Activated CD4-positive, alpha-beta T cell treated with anti-CD3 and anti-CD28 coated beads, Interleukin-2, amount 50 U/mL, for 48 hours (primary cell): Measurements from ENCODE around the gene CD79A.

Experiments
- DNase-seq, 2 experiments: peaks; one replicate each; pipeline ENCODE4 v3.0.0-alpha.2; 2020

The CD79A gene

GRCh38 chr19:41876847-41877832, at the start of gene CD79A:
CD79A (plus strand) TSS chr19:41877279; CDS start chr19:41877305, 26 bp downstream.
- peak in 1 of 2 experiments; percentile 30 for DNase-seq

DNA sequence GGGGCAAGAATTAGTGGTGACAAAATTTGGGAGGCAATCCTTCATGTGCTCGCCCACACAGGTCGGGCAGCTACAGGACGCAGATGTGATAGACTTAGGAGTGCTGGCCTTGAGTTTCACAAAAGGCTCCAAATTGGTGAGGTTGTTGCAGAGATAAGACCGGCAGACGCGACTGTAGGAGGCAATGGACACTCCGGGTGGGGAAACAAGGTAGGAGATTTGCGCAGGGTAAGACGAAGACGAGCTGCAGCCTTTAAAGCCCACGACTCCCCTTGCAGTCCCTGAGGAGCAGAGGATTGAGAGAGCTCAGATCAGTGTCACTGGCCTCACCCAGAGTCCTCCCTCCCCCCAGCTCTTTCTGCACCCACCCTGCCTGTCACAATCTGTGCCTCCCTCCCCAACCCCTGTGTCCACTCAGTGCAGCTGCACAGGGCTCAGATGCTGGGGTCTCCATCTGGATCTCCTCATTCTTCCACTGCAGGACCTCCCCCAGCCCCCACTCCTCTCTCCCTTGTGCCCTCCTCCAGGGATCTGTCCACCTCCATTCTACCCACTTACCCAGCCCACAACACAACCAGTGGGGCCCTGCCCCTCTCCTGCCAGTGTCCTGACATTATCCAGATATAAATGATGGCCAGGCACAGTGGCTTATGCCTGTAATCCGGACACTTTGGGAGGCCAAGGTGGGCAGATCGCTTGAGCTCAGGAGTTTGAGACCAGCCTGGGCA, 38.9 kb upstream of the CD79A start:
- no peak for DNase-seq

GRCh38 chr19:41839211-41839610, 37.9 kb upstream of the CD79A start:
- no peak for DNase-seq

GRCh38 chr19:41843371-41843770, 33.7 kb upstream of the CD79A start:
- DNase-seq, result no peak

- no peak for DNase-seq
Observed at GRCh38 chr19:41844601-41845000, 32.5 kb upstream of the CD79A start, which contains the start of gene LYPD4. LYPD4 (minus strand) TSS chr19:41844683; CDS start chr19:41839285, 5,398 bp downstream.

GRCh38 chr19:41845001-41845050, 32.3 kb upstream of the CD79A start, which contains the start of gene DMRTC2:
DMRTC2 (plus strand) TSS chr19:41845042; CDS start chr19:41847429, 2,387 bp downstream.
- DNase-seq, result no peak

- no peak for DNase-seq
Observed at GRCh38 chr19:41845051-41845590, 32.0 kb upstream of the CD79A start.

DNA sequence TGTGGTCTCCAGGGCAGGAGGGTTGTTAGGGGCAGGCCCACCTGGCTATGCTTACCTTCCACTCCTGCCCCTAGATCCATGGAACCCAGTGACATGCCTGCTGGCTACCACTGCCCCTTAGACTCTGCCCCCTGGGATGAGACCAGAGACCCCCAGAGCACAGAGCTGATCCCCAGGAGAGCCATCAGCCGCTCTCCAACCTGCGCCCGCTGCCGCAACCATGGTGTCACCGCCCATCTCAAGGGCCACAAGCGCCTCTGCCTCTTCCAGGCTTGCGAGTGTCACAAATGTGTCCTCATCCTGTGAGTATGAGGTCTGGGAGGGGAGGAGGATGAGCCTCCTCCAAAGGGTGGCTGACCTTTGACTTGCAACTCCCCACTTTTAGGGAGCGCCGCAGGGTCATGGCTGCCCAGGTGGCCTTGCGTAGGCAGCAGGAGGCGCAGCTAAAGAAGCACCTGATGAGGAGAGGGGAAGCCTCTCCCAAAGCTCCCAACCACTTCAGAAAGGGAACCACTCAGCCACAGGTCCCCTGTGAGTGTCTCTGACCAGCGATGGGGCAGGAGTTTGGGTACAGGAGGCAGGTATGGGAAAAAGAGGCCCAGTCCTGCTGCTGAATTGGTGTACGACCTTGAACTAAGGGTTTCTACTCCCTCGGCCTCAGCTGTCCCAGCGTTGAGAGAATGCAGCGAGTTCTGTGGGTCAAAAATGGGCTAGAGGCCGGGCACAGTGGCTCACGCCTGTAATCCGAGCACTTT, 29.6 kb upstream of the CD79A start:
- DNase-seq, result no peak

DNA sequence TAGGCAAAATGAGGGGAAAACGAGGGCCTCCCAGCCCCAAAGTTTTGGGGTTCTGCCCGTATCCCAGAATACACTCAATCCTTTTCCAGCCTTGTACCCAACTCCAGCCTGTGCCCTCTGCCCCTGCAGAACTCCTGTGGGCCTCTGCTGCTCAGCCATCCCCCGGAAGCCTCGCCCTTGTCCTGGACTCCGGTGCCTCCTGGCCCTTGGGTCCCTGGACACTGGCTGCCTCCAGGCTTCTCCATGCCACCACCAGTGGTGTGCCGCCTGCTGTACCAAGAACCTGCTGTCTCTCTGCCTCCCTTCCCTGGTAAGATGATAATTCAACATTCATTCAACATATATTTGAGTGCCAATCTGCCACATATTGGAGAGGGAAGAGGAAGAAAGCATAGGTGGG, 28.4 kb upstream of the CD79A start:
- DNase-seq, result no peak

DNA sequence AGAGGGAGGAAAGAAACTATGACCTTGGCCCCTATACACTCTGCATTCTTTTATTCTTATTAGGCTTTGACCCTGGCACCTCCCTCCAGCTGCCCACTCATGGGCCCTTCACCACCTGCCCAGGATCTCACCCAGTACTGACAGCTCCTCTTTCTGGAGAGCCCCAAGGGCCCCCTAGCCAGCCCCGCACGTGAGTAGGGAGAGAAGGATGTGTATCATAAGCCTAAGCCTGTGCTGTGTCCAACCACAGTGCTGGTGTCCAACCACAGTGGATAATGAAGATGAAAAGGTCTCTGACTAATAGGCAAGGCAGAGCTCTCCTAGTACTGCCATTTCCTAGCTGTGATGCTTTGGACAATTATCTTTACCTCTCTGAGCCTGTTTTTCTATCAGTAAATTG, 28.0 kb upstream of the CD79A start:
- DNase-seq, result no peak

GRCh38 chr19:41850381-41850780, 26.7 kb upstream of the CD79A start:
- DNase-seq, result no peak

DNA sequence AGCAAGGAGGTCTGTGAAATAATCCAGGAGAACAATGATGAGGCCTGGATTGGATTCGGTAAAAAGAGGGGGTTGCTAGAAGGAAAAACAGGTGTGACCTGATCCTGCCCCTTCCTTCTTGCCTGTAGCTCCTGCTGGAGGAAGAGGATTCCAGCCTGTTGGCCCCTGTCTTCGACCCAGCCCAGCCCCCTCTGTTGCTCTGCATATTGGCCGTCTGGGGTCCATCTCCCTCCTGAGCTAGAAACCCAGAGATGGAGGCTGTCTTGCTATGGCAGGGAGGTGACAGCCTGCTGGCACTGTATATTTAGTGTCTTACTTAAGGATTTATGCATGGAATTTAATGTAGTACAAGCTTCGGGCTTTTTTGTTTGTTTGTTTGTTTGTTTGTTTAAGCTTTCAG, 25.6 kb upstream of the CD79A start:
- DNase-seq, result no peak

DNA sequence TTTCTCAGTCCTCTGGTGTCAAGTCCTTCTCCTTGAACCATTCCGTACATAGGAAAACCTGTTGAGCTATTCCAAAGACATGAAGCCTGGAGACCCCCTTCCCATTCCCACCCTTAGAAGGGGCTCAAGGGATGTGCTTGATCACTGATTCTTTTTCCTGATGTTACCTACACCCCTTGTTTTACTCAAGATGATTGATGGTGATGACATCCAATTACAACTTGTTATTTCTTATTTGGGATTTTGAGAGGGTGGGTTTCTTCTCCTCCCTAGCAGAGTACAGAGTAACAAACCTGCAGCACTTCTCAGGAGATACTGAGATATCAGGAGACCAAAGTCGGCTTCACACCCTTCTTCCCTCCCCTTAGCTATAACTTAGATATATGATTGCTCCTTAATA, 23.7 kb upstream of the CD79A start:
- no peak for DNase-seq

- no peak for DNase-seq
Observed at GRCh38 chr19:41853768-41854167, 23.3 kb upstream of the CD79A start.

DNA sequence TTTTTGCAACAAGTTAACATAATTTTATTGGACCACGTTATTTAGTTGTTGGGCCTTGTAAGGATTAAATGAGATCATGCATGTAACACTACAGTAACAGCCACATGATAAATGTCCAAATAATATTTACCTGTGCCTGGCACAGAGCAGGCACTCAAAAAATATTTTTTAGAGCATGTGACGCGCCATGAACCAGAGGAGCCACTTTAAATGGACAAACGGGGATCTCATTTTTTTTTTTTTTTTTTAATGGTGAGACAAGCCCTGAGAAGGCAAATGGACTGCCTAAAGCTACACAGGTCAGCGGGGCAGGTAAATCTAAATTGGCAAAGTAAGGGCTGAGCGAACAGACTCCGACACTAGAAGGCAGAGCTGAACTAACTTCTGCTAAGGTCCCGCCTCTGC, 17.9 kb upstream of the CD79A start:
- DNase-seq, result no peak

DNA sequence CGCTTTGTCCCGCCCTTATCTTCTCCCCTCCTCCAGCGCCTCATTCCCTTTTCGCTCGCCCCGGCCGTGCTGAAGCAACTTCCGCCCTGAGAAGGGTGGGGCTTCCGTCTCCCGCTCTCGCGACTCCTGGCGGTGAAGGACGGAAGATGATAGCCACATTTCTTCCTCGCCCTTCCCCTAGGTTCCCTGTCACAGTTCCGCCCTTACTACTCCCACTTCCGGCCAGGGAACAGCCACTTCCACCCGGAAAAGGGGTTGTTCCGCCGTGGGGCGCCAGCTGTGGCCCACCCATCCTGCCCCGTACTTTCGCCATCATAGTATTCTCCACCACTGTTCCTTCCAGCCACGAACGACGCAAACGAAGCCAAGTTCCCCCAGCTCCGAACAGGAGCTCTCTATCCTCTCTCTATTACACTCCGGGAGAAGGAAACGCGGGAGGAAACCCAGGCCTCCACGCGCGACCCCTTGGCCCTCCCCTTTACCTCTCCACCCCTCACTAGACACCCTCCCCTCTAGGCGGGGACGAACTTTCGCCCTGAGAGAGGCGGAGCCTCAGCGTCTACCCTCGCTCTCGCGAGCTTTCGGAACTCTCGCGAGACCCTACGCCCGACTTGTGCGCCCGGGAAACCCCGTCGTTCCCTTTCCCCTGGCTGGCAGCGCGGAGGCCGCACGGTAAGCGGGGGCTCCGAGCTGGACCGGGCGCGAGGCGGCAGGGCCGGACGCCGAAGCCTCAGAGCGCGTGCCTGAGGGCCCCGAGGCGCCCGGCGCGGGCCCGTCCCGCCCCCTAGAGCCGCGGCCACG, 17.3 kb upstream of the CD79A start, which contains the start of gene RPS19:
Gene RPS19 (plus strand): TSS at position 638 of the 801 bp plus-strand sequence. CDS start 520 bp downstream, outside the sequence.
- DNase-seq, result peak; percentile 98 to 99

DNA sequence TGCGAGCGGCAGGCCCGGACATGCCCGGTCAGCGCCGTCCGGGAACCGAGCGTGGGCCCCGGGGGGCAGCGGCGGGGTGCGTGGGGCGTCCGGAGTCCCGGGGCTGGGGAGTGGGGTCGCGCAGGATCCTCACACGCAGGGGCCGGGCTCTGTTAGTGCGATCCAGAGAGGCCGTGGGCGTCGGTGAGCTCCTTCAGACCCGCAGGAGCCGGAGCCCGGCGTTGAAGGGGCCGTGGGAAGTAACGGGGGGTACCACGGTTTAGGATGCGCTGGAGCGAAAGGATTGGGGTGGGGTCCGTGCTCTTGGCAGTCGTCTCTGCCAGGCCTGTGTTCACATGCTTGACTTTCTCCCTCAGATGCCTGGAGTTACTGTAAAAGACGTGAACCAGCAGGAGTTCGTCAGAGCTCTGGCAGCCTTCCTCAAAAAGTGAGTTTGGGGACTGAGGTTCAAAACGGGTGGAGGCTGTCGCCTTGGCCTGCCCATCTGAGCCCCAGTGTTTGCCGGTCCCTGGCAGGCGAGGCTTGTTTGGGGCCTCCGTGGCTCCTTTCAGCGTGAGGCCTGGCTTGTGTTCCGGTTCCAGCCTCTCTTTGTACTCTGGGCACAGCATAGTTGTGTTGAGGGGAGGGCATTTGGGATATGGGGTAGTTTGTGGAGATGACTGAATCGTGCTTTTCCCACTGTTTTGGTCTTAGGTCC, 16.5 kb upstream of the CD79A start:
- peak in 1 of 2 experiments; percentile 47 for DNase-seq

DNA sequence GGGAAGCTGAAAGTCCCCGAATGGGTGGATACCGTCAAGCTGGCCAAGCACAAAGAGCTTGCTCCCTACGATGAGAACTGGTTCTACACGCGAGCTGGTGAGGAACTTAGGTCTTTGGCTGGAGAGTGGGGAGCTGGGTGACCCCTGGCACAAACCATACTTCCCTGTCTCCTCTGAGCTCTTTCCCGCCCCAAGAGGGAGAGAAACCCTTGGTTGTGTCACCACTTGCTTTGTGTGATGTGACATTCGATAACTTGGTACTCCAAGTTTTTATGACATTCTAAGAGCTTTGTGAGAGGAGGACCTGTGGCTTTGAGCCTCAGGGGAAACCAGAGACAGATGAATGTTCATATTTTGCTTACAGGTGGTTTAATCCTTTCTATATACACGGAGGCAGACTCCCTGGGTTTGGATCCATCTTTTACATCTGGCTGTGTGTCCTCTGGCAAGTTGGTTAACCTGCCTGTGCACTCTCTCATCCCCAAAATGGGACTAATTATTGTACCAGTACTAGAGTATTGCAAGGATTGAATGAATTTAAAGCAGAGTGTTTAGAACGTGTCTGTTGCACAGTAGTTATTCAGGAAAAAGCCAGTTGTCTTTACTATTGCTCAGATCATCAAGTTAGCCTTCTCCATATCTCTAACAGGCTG, 15.8 kb upstream of the CD79A start:
- no peak for DNase-seq

GRCh38 chr19:41861846-41862245, 15.2 kb upstream of the CD79A start:
- peak in 1 of 2 experiments; percentile 20 for DNase-seq

- peak in 1 of 2 experiments; percentile 11 for DNase-seq
Observed at GRCh38 chr19:41862445-41862986, 14.6 kb upstream of the CD79A start.
